Activated T-cell treated with anti-CD3 and anti-CD28 coated beads for 48 hours (primary cell): ENCODE results near the gene INTS11.
A peak's percentile ranks its signal among the peaks of the same experiment; 100 is the strongest.
"Not testable (repeated sequence)": the region's sequence is repeated elsewhere in the genome, so short reads cannot be mapped to it uniquely, and the experiment has no call there.

Experiments used
- DNase-seq: peaks from one replicate; pipeline ENCODE4 v3.0.0-alpha.2; 2020; ENCODE audit warnings: low read depth

The INTS11 gene

GRCh38 chr1:1324524-1325287, at the start of gene INTS11, which contains the start of gene CPTP:
Gene INTS11, minus strand, starts transcription at chr1:1324660. Its CDS starts 52 bp downstream, at chr1:1324608.
Gene CPTP, plus strand, starts transcription at chr1:1324802. Its CDS starts 2,109 bp downstream, at chr1:1326911.
- peak; percentile 94 for DNase-seq

- DNase-seq, result no peak
These were observed 49.5 kb upstream of the INTS11 start for GRCh38 chr1:1373815-1374588.

- no peak for DNase-seq
These were observed 48.8 kb upstream of the INTS11 start for GRCh38 chr1:1373051-1373814.

GRCh38 chr1:1371746-1372711, 47.6 kb upstream of the INTS11 start:
- DNase-seq, result peak; percentile 78

GRCh38 chr1:1371364-1371745, 46.9 kb upstream of the INTS11 start:
- no peak for DNase-seq

- DNase-seq, result no peak
These were observed 46.4 kb upstream of the INTS11 start for GRCh38 chr1:1370771-1371300.

GRCh38 chr1:1370094-1370493, 45.6 kb upstream of the INTS11 start:
- DNase-seq, result not testable (repeated sequence)

GRCh38 chr1:1367315-1367714, 42.9 kb upstream of the INTS11 start:
- DNase-seq, result no peak

GRCh38 chr1:1366699-1367066, 42.2 kb upstream of the INTS11 start:
- no peak for DNase-seq

- no peak for DNase-seq
These were observed 41.6 kb upstream of the INTS11 start for GRCh38 chr1:1365875-1366698.

GRCh38 chr1:1364266-1364665, 39.8 kb upstream of the INTS11 start:
- no peak for DNase-seq

GRCh38 chr1:1361982-1362423, 37.5 kb upstream of the INTS11 start:
- DNase-seq, result no peak

- DNase-seq, result no peak
These were observed 36.9 kb upstream of the INTS11 start for GRCh38 chr1:1361233-1361981.

- DNase-seq, result no peak
These were observed 36.2 kb upstream of the INTS11 start for GRCh38 chr1:1360506-1361169.

- DNase-seq, result no peak
These were observed 35.4 kb upstream of the INTS11 start for GRCh38 chr1:1359664-1360468.

GRCh38 chr1:1359308-1359663, 34.8 kb upstream of the INTS11 start:
- DNase-seq, result no peak

- no peak for DNase-seq
These were observed 34.2 kb upstream of the INTS11 start, which contains the start of gene MXRA8 for GRCh38 chr1:1358433-1359271. Gene MXRA8, minus strand, starts transcription at chr1:1358555. Its CDS starts 51 bp downstream, at chr1:1358504.
